ENCODE results near the gene KCNS1.
"Not testable (repeated sequence)": the region's sequence is repeated elsewhere in the genome, so short reads cannot be mapped to it uniquely, and the experiment has no call there.

Gene KCNS1, protein sequence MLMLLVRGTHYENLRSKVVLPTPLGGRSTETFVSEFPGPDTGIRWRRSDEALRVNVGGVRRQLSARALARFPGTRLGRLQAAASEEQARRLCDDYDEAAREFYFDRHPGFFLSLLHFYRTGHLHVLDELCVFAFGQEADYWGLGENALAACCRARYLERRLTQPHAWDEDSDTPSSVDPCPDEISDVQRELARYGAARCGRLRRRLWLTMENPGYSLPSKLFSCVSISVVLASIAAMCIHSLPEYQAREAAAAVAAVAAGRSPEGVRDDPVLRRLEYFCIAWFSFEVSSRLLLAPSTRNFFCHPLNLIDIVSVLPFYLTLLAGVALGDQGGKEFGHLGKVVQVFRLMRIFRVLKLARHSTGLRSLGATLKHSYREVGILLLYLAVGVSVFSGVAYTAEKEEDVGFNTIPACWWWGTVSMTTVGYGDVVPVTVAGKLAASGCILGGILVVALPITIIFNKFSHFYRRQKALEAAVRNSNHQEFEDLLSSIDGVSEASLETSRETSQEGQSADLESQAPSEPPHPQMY

GRCh38 chr20:45100563-45101245, at the start of gene KCNS1:
TSS of gene KCNS1 (minus strand) at chr20:45101127. CDS start at chr20:45099236, 1,891 bp downstream.
- DNase-seq, result no peak

DNA sequence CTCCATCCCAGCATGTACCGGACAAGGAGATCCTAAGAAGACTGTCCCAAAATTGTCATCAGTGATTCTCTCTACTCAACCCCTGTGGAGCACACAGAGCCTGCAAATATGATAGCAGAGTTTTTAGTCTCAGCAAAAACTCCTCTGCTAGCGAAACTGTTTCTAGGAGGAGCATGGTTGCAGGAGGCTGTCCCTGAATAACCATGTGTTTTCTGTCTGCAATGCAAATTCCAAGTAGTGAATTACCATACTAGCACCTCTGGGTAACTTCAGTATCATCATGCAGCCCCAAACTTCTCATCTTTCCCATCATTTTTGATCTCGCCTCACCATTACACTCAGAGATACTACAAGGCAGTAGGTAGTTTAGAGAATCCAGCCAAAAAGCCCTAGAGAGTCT, 48.1 kb upstream of the KCNS1 start:
- DNase-seq, result no peak

- DNase-seq, result no peak
These were observed 39.9 kb upstream of the KCNS1 start for GRCh38 chr20:45140836-45141235.

DNA sequence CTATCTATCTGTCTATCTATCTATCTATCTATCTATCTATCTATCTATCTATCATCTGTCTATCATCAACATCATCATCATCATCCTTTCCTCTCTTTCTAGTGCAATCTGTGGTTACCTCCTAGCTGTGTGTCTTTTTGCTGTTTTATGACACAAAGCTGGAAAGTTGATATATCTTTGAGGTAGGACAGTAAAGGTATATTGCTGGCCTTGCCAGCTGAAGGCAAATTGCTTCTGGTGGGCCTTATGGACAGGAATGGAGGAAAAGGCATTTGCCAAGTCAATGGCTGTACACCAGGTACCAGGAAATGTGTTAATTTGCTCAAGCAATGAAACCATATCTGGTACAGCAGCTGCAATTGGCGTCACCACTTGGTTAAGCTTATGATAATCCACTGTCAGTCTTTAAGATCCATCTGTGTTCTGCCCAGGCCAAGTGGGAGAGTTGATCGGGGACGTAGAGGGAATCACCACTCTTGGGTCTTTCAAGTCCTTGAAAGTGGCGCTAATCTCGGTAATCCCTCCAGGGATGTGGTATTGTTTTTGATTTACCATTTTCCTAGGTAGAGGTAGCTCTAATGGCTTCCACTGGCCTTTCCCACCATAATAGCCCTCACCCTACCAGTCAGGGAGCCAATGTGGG, 38.9 kb upstream of the KCNS1 start:
- DNase-seq, result not testable (repeated sequence)

- DNase-seq, result no peak
These were observed 37.8 kb upstream of the KCNS1 start for GRCh38 chr20:45138561-45139300.

DNA sequence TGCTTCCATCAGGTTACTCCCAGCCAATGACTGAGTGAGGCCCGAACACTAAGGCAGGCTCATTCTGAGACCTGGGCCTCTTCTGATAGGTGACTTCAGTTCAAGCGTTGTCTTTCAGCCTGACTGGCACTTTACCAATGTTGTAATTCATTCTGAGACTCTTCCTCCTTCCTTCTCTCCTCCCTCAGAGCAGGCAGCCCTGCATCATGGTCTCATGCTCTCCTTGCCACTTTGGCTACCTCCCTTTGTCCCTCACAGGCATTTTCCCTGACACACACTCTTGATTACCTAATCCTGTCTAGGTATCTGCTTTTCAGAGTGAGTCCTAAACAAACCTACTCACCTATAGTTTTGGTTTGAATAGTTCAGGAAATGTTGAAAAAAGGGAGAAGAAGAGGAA, 36.0 kb upstream of the KCNS1 start:
- DNase-seq, result no peak

DNA sequence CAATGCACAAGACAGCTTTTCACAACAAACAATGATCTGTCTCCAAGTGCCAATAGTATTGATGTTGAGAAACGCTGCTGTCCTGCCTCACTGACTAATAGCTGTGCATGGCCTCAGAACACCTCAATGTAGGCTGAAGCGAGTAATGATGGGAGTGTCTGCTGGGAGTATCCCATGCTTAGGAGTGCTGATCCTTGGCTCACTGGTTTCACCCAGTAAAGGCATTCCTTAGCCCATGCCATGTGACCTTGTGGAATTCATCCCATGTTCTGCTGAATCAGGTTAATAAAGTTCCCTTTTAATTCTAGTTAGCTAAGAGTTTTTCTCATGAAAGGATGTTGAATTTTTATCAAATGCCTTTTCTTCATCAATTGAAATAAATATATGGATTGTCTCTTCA, 27.2 kb upstream of the KCNS1 start:
- no peak for DNase-seq

DNA sequence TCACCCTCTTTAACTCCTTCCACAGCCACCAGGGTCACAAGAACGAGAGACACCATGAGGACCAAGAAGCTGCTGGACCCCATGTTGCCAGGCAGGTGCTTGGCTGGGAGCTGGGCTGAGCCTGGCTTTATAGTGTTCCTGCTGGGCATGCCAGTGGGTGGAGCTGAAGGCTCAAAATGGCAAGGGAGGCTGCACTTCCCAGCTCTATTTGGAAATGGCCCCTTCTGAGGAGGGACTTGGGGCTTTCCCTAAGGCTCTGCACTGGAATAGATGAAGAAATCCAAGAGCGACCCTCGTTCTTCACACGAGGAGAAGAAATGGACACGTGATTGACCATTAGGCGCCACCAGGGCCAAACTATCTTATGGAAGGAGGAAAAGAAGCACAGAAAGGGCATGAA, 23.4 kb upstream of the KCNS1 start, which contains the start of gene WFDC12:
Gene WFDC12 (minus strand): TSS at position 101 of the 400 bp plus-strand sequence. CDS start 18 bp downstream, at position 83.
- no peak for DNase-seq

DNA sequence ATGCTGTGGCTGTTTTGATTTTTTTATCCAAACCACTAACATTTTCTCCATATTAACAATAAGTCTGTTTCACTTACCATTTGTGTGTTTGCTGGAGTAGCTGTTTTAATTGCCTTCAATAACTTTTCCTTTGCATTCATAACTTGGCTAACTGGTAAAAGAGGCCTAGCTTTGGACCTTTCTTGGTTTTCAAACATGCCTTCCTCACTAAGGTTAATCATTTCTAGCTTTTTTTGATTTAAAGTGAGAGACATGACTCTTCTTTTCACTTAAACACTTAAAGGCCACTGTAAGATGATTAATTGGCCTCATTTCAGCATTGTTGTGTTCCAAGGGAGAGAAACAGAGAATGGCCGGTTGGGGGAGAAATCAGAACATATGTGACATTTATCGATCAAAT, 20.5 kb upstream of the KCNS1 start:
- no peak for DNase-seq

DNA sequence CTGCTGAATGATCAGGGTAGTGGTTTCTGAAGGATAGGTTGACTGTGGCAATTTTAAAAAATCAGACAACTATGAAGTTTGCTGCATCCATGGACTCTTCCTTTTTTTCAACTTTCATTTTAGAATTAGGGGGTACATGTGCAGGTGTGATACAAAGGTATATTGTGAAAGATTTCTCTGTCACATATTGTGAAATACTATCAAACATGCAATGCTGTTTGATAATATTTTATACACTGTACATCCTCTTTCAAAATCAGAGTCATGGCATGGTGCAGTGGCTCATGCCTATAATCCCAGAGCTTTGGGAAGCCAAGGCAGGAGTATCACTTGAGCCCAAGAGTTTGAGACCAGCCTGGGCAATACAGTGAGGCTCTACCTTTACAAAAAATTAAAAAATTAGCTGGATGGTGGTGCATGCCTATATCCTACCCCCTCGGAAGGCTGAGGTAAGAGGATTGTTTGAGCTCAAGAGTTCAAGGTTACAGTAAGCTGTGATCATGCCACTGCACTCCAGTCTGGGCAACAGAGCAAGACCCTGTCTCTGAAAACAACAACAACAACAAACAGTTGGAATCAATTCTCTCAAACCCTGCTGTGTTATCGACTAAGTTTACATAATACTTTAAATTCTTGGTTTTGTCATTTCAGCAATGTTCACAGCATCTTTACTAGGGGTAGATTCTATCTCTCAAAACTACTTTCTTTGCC, 18.8 kb upstream of the KCNS1 start:
- DNase-seq, result no peak

DNA sequence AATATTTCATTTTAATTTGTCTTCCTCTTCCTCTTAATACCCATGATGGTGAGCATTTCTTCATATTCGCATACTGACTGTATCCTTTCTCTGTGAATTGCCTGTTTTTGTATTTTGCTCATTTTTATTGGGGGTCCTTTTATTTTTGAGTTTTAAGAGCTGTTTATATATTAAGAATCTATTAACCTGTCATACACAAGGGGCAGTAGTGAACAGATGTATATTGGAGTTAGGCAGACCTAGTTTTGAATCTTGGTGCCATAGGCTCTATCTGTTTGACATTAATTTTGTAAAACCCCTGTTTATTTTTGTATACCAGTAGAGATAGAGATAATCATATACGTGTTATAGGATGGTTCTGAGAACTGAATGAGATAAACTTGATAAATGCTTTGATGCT, 17.1 kb upstream of the KCNS1 start:
- no peak for DNase-seq

GRCh38 chr20:45117581-45117980, 16.7 kb upstream of the KCNS1 start:
- no peak for DNase-seq

DNA sequence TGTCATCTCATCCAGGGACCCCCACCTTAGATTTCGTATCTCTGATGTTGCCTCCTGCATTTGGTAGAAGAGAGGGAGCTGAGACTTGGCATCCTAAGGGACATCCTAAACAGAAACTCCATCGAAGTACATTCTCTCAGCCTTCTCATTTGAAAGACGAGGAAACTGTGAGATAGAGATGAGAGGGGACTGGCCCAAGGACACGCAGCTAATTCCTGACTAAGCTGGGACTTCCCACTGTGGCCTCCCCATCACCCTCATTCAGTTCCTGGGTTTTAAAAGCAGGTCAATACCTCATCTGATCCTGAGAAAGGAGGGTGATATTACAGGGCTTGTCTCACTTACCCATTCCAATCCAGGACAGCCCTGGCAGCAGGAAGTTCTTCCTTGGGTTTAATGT, 14.9 kb upstream of the KCNS1 start:
- DNase-seq, result no peak

DNA sequence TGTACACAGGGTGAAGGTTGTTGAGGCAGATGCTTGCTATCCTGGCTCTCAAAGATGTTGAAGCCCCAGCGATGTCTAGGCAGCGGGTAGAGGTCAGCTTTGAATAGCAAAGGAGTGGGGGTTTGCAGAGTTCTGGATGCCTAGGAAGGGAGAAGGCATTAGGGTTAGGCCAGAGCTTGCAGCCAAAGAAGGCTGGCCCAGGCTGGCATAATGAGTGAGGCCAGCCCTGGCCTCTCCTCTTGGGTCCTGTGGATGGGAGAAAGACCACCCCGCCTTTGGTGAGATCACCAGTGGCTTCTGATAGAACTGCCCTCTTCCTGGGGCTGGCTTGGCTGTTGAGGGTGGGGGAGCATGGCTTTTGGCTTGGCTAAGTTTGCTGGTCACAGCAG, 14.5 kb upstream of the KCNS1 start:
- no peak for DNase-seq

GRCh38 chr20:45114465-45115385, 13.8 kb upstream of the KCNS1 start, which contains the start of gene WFDC5:
TSS of gene WFDC5 (minus strand) at chr20:45115174. CDS start at chr20:45115083, 91 bp downstream.
- no peak for DNase-seq

- DNase-seq, result no peak
These were observed 12.9 kb upstream of the KCNS1 start for GRCh38 chr20:45113865-45114264.

DNA sequence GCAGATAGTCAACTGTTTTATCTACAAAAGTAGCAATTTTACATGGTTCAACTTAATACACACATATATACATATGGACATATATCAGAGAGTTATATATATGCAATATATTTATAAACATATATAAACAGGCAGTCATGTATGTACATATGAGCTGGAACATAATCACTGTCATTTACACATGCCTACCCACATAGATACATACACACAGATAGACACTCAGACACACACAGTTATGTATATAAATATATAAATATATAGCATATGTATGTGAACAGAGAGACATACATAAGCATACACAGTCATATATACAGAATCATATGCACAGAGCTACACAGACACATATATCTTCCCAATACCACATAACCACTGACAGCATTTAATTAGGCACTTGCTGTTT, 11.8 kb upstream of the KCNS1 start:
- no peak for DNase-seq

GRCh38 chr20:45111799-45112471, 11.0 kb upstream of the KCNS1 start:
- DNase-seq, result no peak

DNA sequence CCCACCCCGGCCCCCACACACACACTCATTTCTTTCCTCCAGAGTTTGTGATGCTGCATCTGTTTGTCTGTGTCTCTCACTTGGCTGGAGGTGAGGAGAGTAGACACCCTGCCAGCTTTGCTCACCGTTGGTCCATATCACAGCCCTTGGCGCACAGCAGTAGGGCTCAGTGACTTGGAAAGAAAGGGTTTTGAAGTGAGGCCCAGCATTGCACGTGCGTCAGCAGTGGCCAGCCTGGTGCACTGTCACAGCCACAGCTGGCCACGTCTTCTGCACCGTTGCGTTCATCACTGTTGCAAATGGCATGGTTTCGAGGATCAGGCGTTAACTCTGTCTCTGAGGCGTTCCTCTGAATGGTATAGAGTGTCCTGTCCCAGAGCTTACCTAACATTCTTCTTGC, 10.4 kb upstream of the KCNS1 start:
- peak; percentile 42 for DNase-seq

- DNase-seq, result no peak
These were observed 9.4 kb upstream of the KCNS1 start for GRCh38 chr20:45110301-45110700.
